ENCODE results near the gene MBD4. TPM values are rescaled to one million over a fixed set of nuclear protein-coding genes. Genes with fewer than 3 reads are reported as not detected.

Gene MBD4
- total RNA-seq, 4 donors from 2014 or later, result 15.0 to 34.4 (median 30.4) TPM

DNA sequence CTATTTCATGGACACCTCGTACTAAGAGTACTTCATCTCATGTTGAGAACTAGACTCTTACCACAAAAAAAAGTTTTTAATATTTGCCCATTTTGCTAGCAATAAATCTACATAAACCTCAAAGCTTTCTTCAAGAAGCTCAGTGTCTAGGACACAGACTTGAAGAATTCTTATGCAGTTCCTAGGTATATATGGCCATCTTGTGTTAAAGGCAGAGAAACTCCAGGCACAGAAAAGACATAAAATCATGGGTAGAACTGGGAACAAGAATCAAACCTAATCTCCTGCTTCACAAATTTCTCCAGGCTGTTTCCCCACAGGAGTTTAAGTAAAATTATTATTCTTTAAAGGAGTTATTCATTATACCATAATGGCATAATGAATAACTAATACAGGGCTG is 4.4 kb downstream of the MBD4 start:
- 44 to 72% methylated on average over 1 of the region's 1 CpG for WGBS, 2 donors (ENCODE audit: low coverage in 1 of 2)
- intact Hi-C loops (cut with DNase I; ENCODE audit: low total_unique reads) (no loop called here), in situ Hi-C loops (cut with MboI; ENCODE audit: low pct_ligation_motif_present in 1 of 4, low pct_unique_long_range_greater_than_20kb in 1 of 4, low sequenced_read_pairs in 3 of 4) (no loop called here)
- Histone ChIP-seq H3K9me3 (no peaks in the 10 kb centered on the region), H3K36me3 (peaks cover 0 to 41% (median 13%) of the 10 kb centered on the region in 4 donors), H3K27ac (no peak overlapping the region), H3K27me3 (no peaks in the 10 kb centered on the region), H3K4me1 (peaks cover 5 to 53% (median 15%) of the 10 kb centered on the region in 4 donors), H3K4me3 (no peak overlapping the region)
- no peak for DNase-seq
- TF ChIP-seq, protein P1, sequence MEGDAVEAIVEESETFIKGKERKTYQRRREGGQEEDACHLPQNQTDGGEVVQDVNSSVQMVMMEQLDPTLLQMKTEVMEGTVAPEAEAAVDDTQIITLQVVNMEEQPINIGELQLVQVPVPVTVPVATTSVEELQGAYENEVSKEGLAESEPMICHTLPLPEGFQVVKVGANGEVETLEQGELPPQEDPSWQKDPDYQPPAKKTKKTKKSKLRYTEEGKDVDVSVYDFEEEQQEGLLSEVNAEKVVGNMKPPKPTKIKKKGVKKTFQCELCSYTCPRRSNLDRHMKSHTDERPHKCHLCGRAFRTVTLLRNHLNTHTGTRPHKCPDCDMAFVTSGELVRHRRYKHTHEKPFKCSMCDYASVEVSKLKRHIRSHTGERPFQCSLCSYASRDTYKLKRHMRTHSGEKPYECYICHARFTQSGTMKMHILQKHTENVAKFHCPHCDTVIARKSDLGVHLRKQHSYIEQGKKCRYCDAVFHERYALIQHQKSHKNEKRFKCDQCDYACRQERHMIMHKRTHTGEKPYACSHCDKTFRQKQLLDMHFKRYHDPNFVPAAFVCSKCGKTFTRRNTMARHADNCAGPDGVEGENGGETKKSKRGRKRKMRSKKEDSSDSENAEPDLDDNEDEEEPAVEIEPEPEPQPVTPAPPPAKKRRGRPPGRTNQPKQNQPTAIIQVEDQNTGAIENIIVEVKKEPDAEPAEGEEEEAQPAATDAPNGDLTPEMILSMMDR (IDR thresholded peaks at IDR 0.05), result no peak
- TF ChIP-seq POLR2A (IDR thresholded peaks at IDR 0.05) (no peak), POLR2AphosphoS5 (IDR thresholded peaks at IDR 0.05) (no peak), EP300 (IDR thresholded peaks at IDR 0.05; ENCODE audit: low read depth) (no peak)

DNA sequence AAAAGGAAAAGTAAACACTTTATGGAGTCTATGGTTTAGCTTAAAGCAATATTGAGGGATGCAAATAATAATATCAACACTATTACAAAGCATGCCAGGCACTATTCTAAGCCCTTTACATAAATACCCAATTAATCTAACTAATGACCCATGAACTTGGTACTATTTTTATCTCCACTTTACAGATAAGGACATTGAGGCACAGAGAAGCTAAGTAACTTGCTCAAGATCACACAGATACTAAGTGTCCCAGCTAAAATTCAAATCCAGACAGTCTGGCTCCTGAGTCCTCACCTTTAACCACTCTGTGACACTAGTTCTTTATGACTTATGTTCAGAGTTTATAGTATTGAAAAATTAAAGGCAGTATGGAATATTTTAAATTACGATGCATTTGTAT is 5.6 kb downstream of the MBD4 start:
- no peak overlapping the region for H3K27ac ChIP-seq
- in situ Hi-C loops (cut with MboI; ENCODE audit: low pct_ligation_motif_present in 1 of 4, low pct_unique_long_range_greater_than_20kb in 1 of 4, low sequenced_read_pairs in 3 of 4) (no loop called here), intact Hi-C loops (cut with DNase I; ENCODE audit: low total_unique reads) (no loop called here)
- 94 to 100% methylated on average over 1 of the region's 1 CpG for WGBS, 2 donors (ENCODE audit: low coverage in 1 of 2)
- H3K36me3 ChIP-seq, result peaks cover 0 to 41% (median 13%) of the 10 kb centered on the region in 4 donors
- H3K27me3 ChIP-seq, result no peaks in the 10 kb centered on the region
- TF ChIP-seq POLR2A (IDR thresholded peaks at IDR 0.05) (no peak), EP300 (IDR thresholded peaks at IDR 0.05; ENCODE audit: low read depth) (no peak), POLR2AphosphoS5 (IDR thresholded peaks at IDR 0.05) (no peak)
- TF ChIP-seq, protein P1 (IDR thresholded peaks at IDR 0.05), result no peak
- no peak for DNase-seq
- peaks cover 5 to 52% (median 14%) of the 10 kb centered on the region in 4 donors for H3K4me1 ChIP-seq
- no peaks in the 10 kb centered on the region for H3K9me3 ChIP-seq
- H3K4me3 ChIP-seq, result no peak overlapping the region

DNA sequence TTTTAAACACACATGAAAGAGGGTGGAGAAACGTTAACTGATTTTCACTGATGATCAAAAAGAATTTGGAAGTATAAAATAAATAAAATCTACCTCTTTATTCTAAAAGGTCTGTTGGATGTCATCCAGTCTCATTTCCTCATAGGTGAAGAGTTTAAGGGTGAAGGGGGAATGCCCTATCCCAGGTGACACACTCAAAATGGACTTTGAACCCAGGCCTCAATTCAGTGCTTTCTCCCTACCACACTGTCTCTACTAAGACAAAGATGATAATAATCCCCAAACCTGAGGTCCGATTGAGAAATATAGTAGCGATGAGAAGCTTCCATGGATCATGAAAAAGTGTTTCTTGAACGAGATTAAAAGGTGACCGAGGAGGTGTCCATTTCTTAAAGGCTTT is 6.2 kb downstream of the MBD4 start:
- Histone ChIP-seq H3K4me1 (peaks cover 1 to 52% (median 12%) of the 10 kb centered on the region in 4 donors), H3K36me3 (peaks cover 0 to 41% (median 13%) of the 10 kb centered on the region in 4 donors)
- intact Hi-C loops (cut with DNase I; ENCODE audit: low total_unique reads), result no loop called here

DNA sequence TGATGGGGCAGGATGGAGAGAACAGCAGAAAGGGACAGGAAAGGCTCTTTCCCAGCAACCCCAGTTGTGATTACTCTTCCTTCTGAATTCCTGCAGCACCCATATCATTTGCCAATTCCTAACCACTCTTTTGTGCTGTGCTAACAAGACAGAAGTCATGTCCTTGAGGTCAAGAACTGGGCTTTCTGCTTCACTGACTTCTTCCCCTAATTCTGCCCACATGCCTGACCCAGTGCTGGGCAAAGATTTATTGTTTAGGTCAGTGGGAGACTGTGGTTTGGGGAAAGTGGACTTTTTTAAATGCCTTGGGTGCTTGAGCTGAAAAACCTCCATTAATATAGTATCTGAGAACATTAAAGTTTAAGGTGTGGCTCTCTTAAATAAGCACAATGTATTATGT is 7.1 kb downstream of the MBD4 start:
- no peaks in the 10 kb centered on the region for H3K9me3 ChIP-seq
- TF ChIP-seq POLR2AphosphoS5 (IDR thresholded peaks at IDR 0.05) (no peak), EP300 (IDR thresholded peaks at IDR 0.05; ENCODE audit: low read depth) (no peak), POLR2A (IDR thresholded peaks at IDR 0.05) (no peak)
- TF ChIP-seq, protein P1 (IDR thresholded peaks at IDR 0.05), result no peak
- no peak for DNase-seq
- intact Hi-C loops (cut with DNase I; ENCODE audit: low total_unique reads) (no loop called here), in situ Hi-C loops (cut with MboI; ENCODE audit: low pct_ligation_motif_present in 1 of 4, low pct_unique_long_range_greater_than_20kb in 1 of 4, low sequenced_read_pairs in 3 of 4) (no loop called here)
- H3K4me3 ChIP-seq, result no peak overlapping the region
- no peak overlapping the region for H3K27ac ChIP-seq
- no peaks in the 10 kb centered on the region for H3K27me3 ChIP-seq
- H3K4me1 ChIP-seq, result peaks cover 3 to 50% (median 16%) of the 10 kb centered on the region in 4 donors
- H3K36me3 ChIP-seq, result peaks cover 0 to 41% (median 13%) of the 10 kb centered on the region in 4 donors

More for the DNA sequence above, 6.2 kb downstream of the MBD4 start:
- no peak for TF ChIP-seq EP300 (IDR thresholded peaks at IDR 0.05; ENCODE audit: low read depth)
- no peak for TF ChIP-seq POLR2A (IDR thresholded peaks at IDR 0.05)
- TF ChIP-seq POLR2AphosphoS5 (IDR thresholded peaks at IDR 0.05), result no peak
- TF ChIP-seq, protein P1 (IDR thresholded peaks at IDR 0.05), result no peak
- Histone ChIP-seq H3K27ac (no peak overlapping the region), H3K9me3 (no peaks in the 10 kb centered on the region), H3K4me3 (no peak overlapping the region), H3K27me3 (no peaks in the 10 kb centered on the region)
- no peak for DNase-seq
- WGBS, 2 donors (ENCODE audit: low coverage in 1 of 2), result 84 to 86% methylated on average over 5 of the region's 5 CpGs
- in situ Hi-C loops (cut with MboI; ENCODE audit: low pct_ligation_motif_present in 1 of 4, low pct_unique_long_range_greater_than_20kb in 1 of 4, low sequenced_read_pairs in 3 of 4), result no loop called here
